ENCODE measurements around the gene STX16.

Gene STX16

GRCh38 chr20:58693226-58694006 lies 42.3 kb downstream of the STX16 start:
- peak in 2 of 10 donors; percentile 7 to 76 for DNase-seq
- intact Hi-C loops (cut with DNase I): loop anchor here (5.0 kb wide), 1 partner anchor 41 kb away; the partner anchor contains the start of gene STX16

- intact Hi-C loops (cut with DNase I): loop anchor here (5.0 kb wide), 1 partner anchor 42 kb away; the partner anchor contains the start of gene STX16
- peak in 2 of 10 donors; percentile 80 for DNase-seq
Observed at GRCh38 chr20:58694241-58695083, 43.4 kb downstream of the STX16 start.

GRCh38 chr20:58695084-58695722 lies 44.1 kb downstream of the STX16 start:
- intact Hi-C loops (cut with DNase I): no loop called here
- peak in 1 of 10 donors; percentile 68 for DNase-seq

GRCh38 chr20:58695895-58696375 lies 44.9 kb downstream of the STX16 start:
- DNase-seq: peak in 1 of 10 donors; percentile 3
- intact Hi-C loops (cut with DNase I): no loop called here

- intact Hi-C loops (cut with DNase I): no loop called here
- DNase-seq: peak in 3 of 10 donors; percentile 7 to 75 (median 52)
Observed at GRCh38 chr20:58696411-58696961, 45.4 kb downstream of the STX16 start.

GRCh38 chr20:58697201-58697866 lies 46.3 kb downstream of the STX16 start:
- intact Hi-C loops (cut with DNase I): no loop called here

GRCh38 chr20:58697867-58698703 lies 47.0 kb downstream of the STX16 start:
- intact Hi-C loops (cut with DNase I): no loop called here
- peak in 2 of 10 donors; percentile 5 to 46 for DNase-seq

More at GRCh38 chr20:58697201-58697866, 46.3 kb downstream of the STX16 start:
- peak in 3 of 10 donors; percentile 3 to 70 (median 58) for DNase-seq

- peak in 2 of 10 donors; percentile 66 to 70 for DNase-seq
- intact Hi-C loops (cut with DNase I): no loop called here
Observed at GRCh38 chr20:58698741-58699622, 47.9 kb downstream of the STX16 start.

GRCh38 chr20:58699623-58700107 lies 48.6 kb downstream of the STX16 start:
- peak in 3 of 10 donors; percentile 5 to 69 (median 47) for DNase-seq
- intact Hi-C loops (cut with DNase I): no loop called here

GRCh38 chr20:58700121-58700821 lies 49.2 kb downstream of the STX16 start:
- intact Hi-C loops (cut with DNase I): no loop called here

GRCh38 chr20:58700823-58701222 lies 49.7 kb downstream of the STX16 start:
- DNase-seq: peak in 2 of 10 donors; percentile 1 to 65
- intact Hi-C loops (cut with DNase I): no loop called here

More at GRCh38 chr20:58700121-58700821, 49.2 kb downstream of the STX16 start:
- peak in 2 of 10 donors; percentile 9 to 58 for DNase-seq

GRCh38 chr20:58701431-58702160 lies 50.5 kb downstream of the STX16 start:
- peak in 3 of 10 donors; percentile 5 to 79 (median 43) for DNase-seq
- intact Hi-C loops (cut with DNase I): no loop called here

- DNase-seq: peak in 2 of 10 donors; percentile 3 to 33
Observed at GRCh38 chr20:58702161-58702510, 51.1 kb downstream of the STX16 start.

GRCh38 chr20:58702859-58703648 lies 52.0 kb downstream of the STX16 start:
- peak in 2 of 10 donors; percentile 3 to 27 for DNase-seq
- intact Hi-C loops (cut with DNase I): no loop called here

More at GRCh38 chr20:58702161-58702510, 51.1 kb downstream of the STX16 start:
- intact Hi-C loops (cut with DNase I): no loop called here

- DNase-seq: peak in 1 of 10 donors; percentile 84
- intact Hi-C loops (cut with DNase I): no loop called here
Observed at GRCh38 chr20:58703765-58704371, 52.8 kb downstream of the STX16 start.
